Right lobe of liver (tissue), 6 donors: ENCODE measurements around the gene PDXDC1. TPM values are rescaled to one million over a fixed set of nuclear protein-coding genes. Genes with fewer than 3 reads are reported as not detected.
"Not testable (repeated sequence)": the region's sequence is repeated elsewhere in the genome, so short reads cannot be mapped to it uniquely, and the experiment has no call there.

Experiments
- ATAC-seq, 4 donors: fragments of 200-7000 bp; cut with Tn5 transposase; one replicate each; pipeline ENCODE4 v1.9.1; 2020; ENCODE audit warnings: mild to moderate bottlenecking in 4 of 4, moderate library complexity in 4 of 4
- DNase-seq, 3 donors: peaks; one replicate each; pipeline ENCODE4 v3.0.0-alpha.2; 2020
- H3K27ac ChIP-seq, 3 donors: fragments of 200-600 bp; one replicate each; pipeline ENCODE4 v1.8.0; 2022
- H3K27me3 ChIP-seq, 2 donors: fragments of 200-600 bp; one replicate each; pipeline ENCODE4 v1.8.0; 2022
- H3K36me3 ChIP-seq, 4 donors: fragments of 200-600 bp; sonication (generic) in 1 of 4; one replicate each; pipeline versions ENCODE4 v1.5.1 to v1.8.0; 2017 to 2022; ENCODE audit warnings: control low read depth in 1 of 4
- H3K4me1 ChIP-seq, 4 donors: fragments of 200-600 bp; sonication (generic) in 1 of 4; one replicate each; pipeline versions ENCODE4 v1.5.1 to v1.8.0; 2017 to 2022; ENCODE audit warnings: control low read depth in 1 of 4
- H3K4me3 ChIP-seq, 3 donors: fragments of 200-600 bp; one replicate each; pipeline ENCODE4 v1.8.0; 2022
- H3K9me3 ChIP-seq, 4 donors: fragments of 200-600 bp; sonication (generic) in 1 of 4; one replicate each; pipeline versions ENCODE4 v1.5.1 to v1.8.0; 2017 to 2022; ENCODE audit warnings: control low read depth in 1 of 4
- POLR2A ChIP-seq: fragments of 450-650 bp; IDR thresholded peaks from one replicate; pipeline ENCODE4 v1.6.1; 2017; ENCODE audit warnings: antibody characterized with exemption, mild to moderate bottlenecking
- WGBS: methylation state at CpG from one replicate; pipeline ENCODE4 v1.1.6; 2018; ENCODE audit warnings: low coverage, low lambda C conversion rate; ENCODE audit not compliant: insufficient coverage; ENCODE audit errors: missing lambda C conversion rate; 5-methylcytosine and 5-hydroxymethylcytosine counted together
- intact Hi-C, 2 donors: fragments of 100-400 bp; cut with DNase I; formaldehyde crosslinking; loops; one replicate each; pipeline versions ENCODE4 v1.11.2 to v1.14.1; 2022
- total RNA-seq, 6 experiments: library from RNA; depleted of rRNA in 2 of 6; stranded (reverse); fragments of >200 nt in 2 of 6; fragmentation: NEBNext Ultra II Directional in 3 of 6; extraction: Animal tissue kit (Norgen Biotek cat#: 25700) in 3 of 6; gene quantifications; one replicate each; pipeline versions ENCODE4 v1.1.0 to v1.2.4, GENCODE V29; 2016 to 2023
- donor health status: DM: no; HTN: yes; CAD: no.
- donor health status: DM: no; HTN: no; CAD: no.
- donor health status: DM: no; HTN: no; CAD: no.
- donor health status: DM: no; HTN: yes; CAD: no.
- donor health status: DM: no; HTN: yes; CAD: no.

Gene PDXDC1
- total RNA-seq, 6 experiments from 2014 or later, result 78.8 to 144 (median 111) TPM

- WGBS, result 0% methylated on average over 1 of the region's 80 CpGs
- DNase-seq, result peak; percentile 91 to 94 (median 94)
- H3K36me3 ChIP-seq, H3K9me3 ChIP-seq, H3K27ac ChIP-seq, H3K27me3 ChIP-seq, intact Hi-C loops, H3K4me1 ChIP-seq: not testable (repeated sequence)
- TF ChIP-seq POLR2A, result peak; percentile 73
- ATAC-seq, result peak; percentile 100
- peak overlapping the region in 1 of 3 donors; percentile 49 for H3K4me3 ChIP-seq
Measured at GRCh38 chr16:15154650-15155562, 180.1 kb downstream of the PDXDC1 start.

GRCh38 chr16:15157644-15158043 is 182.8 kb downstream of the PDXDC1 start:
- ATAC-seq, H3K9me3 ChIP-seq, H3K4me1 ChIP-seq, DNase-seq, H3K27ac ChIP-seq, H3K27me3 ChIP-seq, intact Hi-C loops, H3K36me3 ChIP-seq, H3K4me3 ChIP-seq: not testable (repeated sequence)
- WGBS, result 58% methylated on average over 2 of the region's 8 CpGs

- intact Hi-C loops, H3K27me3 ChIP-seq, H3K4me1 ChIP-seq, H3K4me3 ChIP-seq, H3K9me3 ChIP-seq, ATAC-seq, DNase-seq, H3K36me3 ChIP-seq, H3K27ac ChIP-seq: not testable (repeated sequence)
- WGBS, result 91% methylated on average over 4 of the region's 5 CpGs
Measured at GRCh38 chr16:15159671-15160070, 184.8 kb downstream of the PDXDC1 start.

GRCh38 chr16:15160571-15160970 is 185.7 kb downstream of the PDXDC1 start:
- H3K4me3 ChIP-seq, H3K27me3 ChIP-seq, intact Hi-C loops, DNase-seq, ATAC-seq, H3K27ac ChIP-seq, H3K36me3 ChIP-seq, H3K9me3 ChIP-seq, H3K4me1 ChIP-seq: not testable (repeated sequence)
- WGBS, result 71% methylated on average over 8 of the region's 10 CpGs

- H3K4me1 ChIP-seq, DNase-seq, ATAC-seq, intact Hi-C loops, H3K27me3 ChIP-seq, H3K9me3 ChIP-seq, H3K4me3 ChIP-seq, H3K36me3 ChIP-seq, H3K27ac ChIP-seq: not testable (repeated sequence)
- 66% methylated on average over 1 of the region's 1 CpG for WGBS
Measured at GRCh38 chr16:15163055-15163454, 188.2 kb downstream of the PDXDC1 start.

GRCh38 chr16:15166177-15166576 is 191.4 kb downstream of the PDXDC1 start:
- intact Hi-C loops, result not testable (repeated sequence)

DNA sequence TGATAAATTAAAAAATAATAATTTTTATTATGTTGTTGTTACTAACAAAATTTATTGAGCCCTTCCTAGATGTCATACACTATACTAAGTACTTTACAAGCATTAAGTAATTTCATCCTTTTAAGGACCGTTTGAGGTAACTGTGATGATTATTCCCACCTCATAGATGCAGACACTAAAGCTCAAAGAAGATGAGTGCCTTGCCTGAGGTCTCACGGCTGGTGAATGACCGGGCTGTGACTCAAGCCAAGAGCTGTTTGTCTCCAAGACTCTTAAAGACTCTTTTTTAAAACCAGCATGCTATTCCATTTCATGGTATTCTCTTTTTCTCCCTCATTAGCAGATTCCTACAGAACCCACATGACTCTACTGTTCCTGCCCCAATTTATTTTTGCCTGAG is 193.5 kb downstream of the PDXDC1 start:
- H3K4me1 ChIP-seq, H3K9me3 ChIP-seq, ATAC-seq, H3K27me3 ChIP-seq, DNase-seq, H3K27ac ChIP-seq, H3K4me3 ChIP-seq, intact Hi-C loops, H3K36me3 ChIP-seq: not testable (repeated sequence)
- 44% methylated on average over 3 of the region's 3 CpGs for WGBS

More at GRCh38 chr16:15166177-15166576, 191.4 kb downstream of the PDXDC1 start:
- not testable (repeated sequence) for ATAC-seq, H3K27ac ChIP-seq, H3K36me3 ChIP-seq, H3K4me3 ChIP-seq, H3K27me3 ChIP-seq, H3K4me1 ChIP-seq, H3K9me3 ChIP-seq, DNase-seq

DNA sequence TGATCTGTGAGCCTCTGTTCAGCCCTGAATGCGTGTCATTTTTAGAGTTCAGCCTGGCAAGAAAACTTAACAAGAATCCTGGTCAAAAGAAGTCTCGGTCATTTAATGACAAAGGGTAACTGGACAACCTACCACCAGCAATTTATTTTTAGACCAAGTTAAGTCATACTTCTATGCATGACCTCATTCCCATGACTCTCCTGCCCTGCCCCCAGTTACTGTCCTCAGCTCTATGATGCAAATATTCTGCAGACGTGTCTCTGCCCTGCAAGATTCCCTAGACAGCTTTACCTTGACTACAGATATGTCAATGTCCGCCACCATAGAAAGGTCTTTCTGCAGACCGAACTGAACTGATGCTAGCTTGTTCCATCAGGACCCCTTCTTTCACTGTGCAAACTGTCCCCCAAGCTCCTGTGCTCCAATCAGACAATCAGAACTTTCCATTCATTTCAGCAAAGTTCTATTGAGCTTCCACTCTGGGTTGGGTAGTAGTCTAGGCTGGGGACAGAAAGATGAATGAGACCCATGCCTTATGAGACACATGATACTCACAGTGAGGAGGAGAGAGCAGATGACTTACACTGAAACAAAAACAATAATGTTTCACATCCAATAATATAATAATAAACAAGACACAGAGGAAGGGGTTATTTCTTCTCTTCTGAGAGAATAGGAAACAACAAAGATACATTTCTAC is 194.3 kb downstream of the PDXDC1 start:
- H3K27me3 ChIP-seq, intact Hi-C loops, H3K27ac ChIP-seq, H3K4me3 ChIP-seq, ATAC-seq, H3K4me1 ChIP-seq, H3K9me3 ChIP-seq, H3K36me3 ChIP-seq, DNase-seq: not testable (repeated sequence)
- 51% methylated on average over 5 of the region's 5 CpGs for WGBS

DNA sequence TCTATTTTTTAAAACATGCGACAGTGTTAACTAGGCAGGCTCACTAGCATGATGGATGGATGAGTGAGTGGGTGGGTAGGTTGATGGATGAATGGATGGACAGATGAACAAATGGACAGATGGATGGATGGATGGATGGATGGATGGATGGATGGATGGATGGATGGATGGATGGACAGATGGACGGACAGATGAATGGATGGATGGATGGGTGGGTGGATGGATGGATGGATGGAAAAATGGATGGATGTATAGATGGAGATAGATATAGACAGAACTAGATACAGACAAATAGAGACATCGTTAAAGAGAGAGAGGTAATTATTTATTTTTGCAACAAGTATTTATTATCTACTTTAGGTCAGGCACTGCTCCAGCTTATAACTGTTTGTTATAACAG is 205.1 kb downstream of the PDXDC1 start:
- ATAC-seq, H3K27me3 ChIP-seq, H3K4me1 ChIP-seq, H3K9me3 ChIP-seq, H3K36me3 ChIP-seq, intact Hi-C loops, H3K27ac ChIP-seq, DNase-seq, H3K4me3 ChIP-seq: not testable (repeated sequence)
- WGBS, result 43% methylated on average over 3 of the region's 3 CpGs

DNA sequence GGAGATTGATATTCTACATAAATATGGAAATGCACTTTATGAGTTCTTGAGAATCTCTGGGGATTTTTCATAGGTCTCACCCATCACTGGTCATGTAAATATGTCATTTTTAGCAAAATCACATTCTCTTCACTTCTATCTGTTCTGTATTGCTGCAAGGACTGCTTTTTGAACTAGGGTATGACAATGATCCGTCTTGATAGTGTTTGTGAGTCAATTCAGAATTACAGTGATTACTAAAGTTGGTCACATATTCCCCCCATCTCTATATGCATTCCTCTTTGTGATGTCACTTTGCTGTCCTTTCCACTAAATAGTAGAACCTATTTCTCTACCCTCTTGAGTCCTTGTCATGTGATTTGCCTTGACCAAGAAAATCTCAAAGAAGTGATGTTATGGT is 206.1 kb downstream of the PDXDC1 start:
- H3K4me1 ChIP-seq, intact Hi-C loops, H3K4me3 ChIP-seq, H3K27me3 ChIP-seq, ATAC-seq, H3K9me3 ChIP-seq, H3K36me3 ChIP-seq, H3K27ac ChIP-seq, DNase-seq: not testable (repeated sequence)
- 60% methylated on average over 1 of the region's 1 CpG for WGBS

GRCh38 chr16:15184000-15184399 is 209.2 kb downstream of the PDXDC1 start:
- H3K36me3 ChIP-seq, ATAC-seq, H3K27ac ChIP-seq, H3K9me3 ChIP-seq, intact Hi-C loops, H3K4me3 ChIP-seq, H3K27me3 ChIP-seq, H3K4me1 ChIP-seq, DNase-seq: not testable (repeated sequence)
- WGBS, result no CpG with 5 or more reads among the region's 1 CpG
